ENCODE data around the gene JUP.

Gene JUP

GRCh38 chr17:41775394-41776226 lies 10.9 kb downstream of the JUP start:
- TF ChIP-seq EZH2phosphoT487 (conservative IDR thresholded peaks at IDR 0.05; ENCODE audit: low read length) (no peak), CTCF (IDR thresholded peaks at IDR 0.05; ENCODE audit: insufficient read depth, low read length, poor library complexity, severe bottlenecking) (no peak)
- Histone ChIP-seq H3K9ac (ENCODE audit: low read length) (no peak overlapping the region), H3F3A (ENCODE audit: insufficient read depth) (no peaks in the 10 kb centered on the region), H3K4me3 (ENCODE audit: insufficient read depth, low read length, poor library complexity, severe bottlenecking) (no peak overlapping the region), H3K36me3 (ENCODE audit: low read length) (no peaks in the 10 kb centered on the region), H4K20me1 (ENCODE audit: low read depth, low read length) (no peaks in the 10 kb centered on the region), H3K9me2 (replicated peaks; ENCODE audit: insufficient read depth, low read length) (no peaks in the 10 kb centered on the region), H2AFZ (ENCODE audit: low read depth, low read length, severe bottlenecking) (no peak overlapping the region), H3K27ac (ENCODE audit: low read depth, low read length) (no peak overlapping the region), H3K9me3 (ENCODE audit: insufficient read depth, low read length) (no peaks in the 10 kb centered on the region), H3K79me2 (ENCODE audit: insufficient read depth, low read length) (no peaks in the 10 kb centered on the region), H3K27me3 (ENCODE audit: low read length) (no peaks in the 10 kb centered on the region), H3K4me2 (ENCODE audit: low read depth, low read length, poor library complexity, severe bottlenecking) (no peak overlapping the region)

DNA sequence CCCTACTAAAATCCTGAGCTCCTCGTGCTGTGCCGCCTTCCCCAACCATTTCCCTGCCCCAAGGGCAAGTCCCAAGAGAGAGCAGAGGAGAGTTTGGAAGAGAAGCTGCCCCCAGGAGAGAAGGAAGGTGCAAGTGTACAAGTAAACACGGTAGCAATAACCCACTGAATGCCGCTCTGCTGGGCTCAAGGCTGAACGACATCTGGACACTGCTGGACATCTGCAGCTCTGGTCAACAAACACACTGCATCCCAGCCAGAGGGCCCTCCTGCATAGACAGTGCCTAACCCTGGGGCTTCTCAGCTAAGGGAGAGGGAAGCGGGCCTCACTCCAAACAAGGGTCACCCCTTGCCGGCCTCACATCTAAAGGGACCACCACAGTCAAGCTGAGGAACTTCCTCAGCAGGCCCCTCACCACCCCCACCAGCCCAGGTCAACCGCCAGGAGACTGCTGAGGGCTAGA lies 12.7 kb downstream of the JUP start:
- Histone ChIP-seq H3K9ac (ENCODE audit: low read length) (no peak overlapping the region), H3K4me3 (ENCODE audit: insufficient read depth, low read length, poor library complexity, severe bottlenecking) (no peak overlapping the region), H3K27ac (ENCODE audit: low read depth, low read length) (no peak overlapping the region)

GRCh38 chr17:41773190-41773588 lies 13.3 kb downstream of the JUP start:
- H3K79me2 ChIP-seq (ENCODE audit: insufficient read depth, low read length), result no peaks in the 10 kb centered on the region
- H3F3A ChIP-seq (ENCODE audit: insufficient read depth), result no peaks in the 10 kb centered on the region
- no peaks in the 10 kb centered on the region for H3K27me3 ChIP-seq (ENCODE audit: low read length)
- no peaks in the 10 kb centered on the region for H3K9me2 ChIP-seq (replicated peaks; ENCODE audit: insufficient read depth, low read length)
- H2AFZ ChIP-seq (ENCODE audit: low read depth, low read length, severe bottlenecking), result no peak overlapping the region
- TF ChIP-seq CTCF (IDR thresholded peaks at IDR 0.05; ENCODE audit: insufficient read depth, low read length, poor library complexity, severe bottlenecking), result no peak
- no peak for TF ChIP-seq EZH2phosphoT487 (conservative IDR thresholded peaks at IDR 0.05; ENCODE audit: low read length)
- no peak overlapping the region for H3K4me2 ChIP-seq (ENCODE audit: low read depth, low read length, poor library complexity, severe bottlenecking)
- no peaks in the 10 kb centered on the region for H3K9me3 ChIP-seq (ENCODE audit: insufficient read depth, low read length)
- H3K36me3 ChIP-seq (ENCODE audit: low read length), result no peaks in the 10 kb centered on the region
- no peak overlapping the region for H3K9ac ChIP-seq (ENCODE audit: low read length)
- no peaks in the 10 kb centered on the region for H4K20me1 ChIP-seq (ENCODE audit: low read depth, low read length)
- no peak overlapping the region for H3K27ac ChIP-seq (ENCODE audit: low read depth, low read length)
- H3K4me3 ChIP-seq (ENCODE audit: insufficient read depth, low read length, poor library complexity, severe bottlenecking), result no peak overlapping the region

More for the DNA sequence above, 12.7 kb downstream of the JUP start:
- Histone ChIP-seq H2AFZ (ENCODE audit: low read depth, low read length, severe bottlenecking) (no peak overlapping the region), H3K9me3 (ENCODE audit: insufficient read depth, low read length) (no peaks in the 10 kb centered on the region), H3K27me3 (ENCODE audit: low read length) (no peaks in the 10 kb centered on the region), H3K4me2 (ENCODE audit: low read depth, low read length, poor library complexity, severe bottlenecking) (no peak overlapping the region), H4K20me1 (ENCODE audit: low read depth, low read length) (no peaks in the 10 kb centered on the region), H3F3A (ENCODE audit: insufficient read depth) (no peaks in the 10 kb centered on the region), H3K36me3 (ENCODE audit: low read length) (no peaks in the 10 kb centered on the region), H3K9me2 (replicated peaks; ENCODE audit: insufficient read depth, low read length) (no peaks in the 10 kb centered on the region), H3K79me2 (ENCODE audit: insufficient read depth, low read length) (no peaks in the 10 kb centered on the region)
- no peak for TF ChIP-seq CTCF (IDR thresholded peaks at IDR 0.05; ENCODE audit: insufficient read depth, low read length, poor library complexity, severe bottlenecking)
- no peak for TF ChIP-seq EZH2phosphoT487 (conservative IDR thresholded peaks at IDR 0.05; ENCODE audit: low read length)

All from SU-DHL-6 (cell line).